Stimulated activated CD8-positive, alpha-beta memory T cell treated with anti-CD3 and anti-CD28 coated beads, Interleukin-12 subunit alpha, Interleukin-12 subunit beta, amount 100 ng/mL, for 1 hour (primary cell): ENCODE data around the gene TAF11L10.
"Not testable (repeated sequence)": the region's sequence is repeated elsewhere in the genome, so short reads cannot be mapped to it uniquely, and the experiment has no call there.

ENCODE experiments used
- DNase-seq: peaks from one replicate; pipeline ENCODE4 v3.0.0-alpha.2; 2020; ENCODE audit warnings: low read depth

TAF11L10 gene

DNA sequence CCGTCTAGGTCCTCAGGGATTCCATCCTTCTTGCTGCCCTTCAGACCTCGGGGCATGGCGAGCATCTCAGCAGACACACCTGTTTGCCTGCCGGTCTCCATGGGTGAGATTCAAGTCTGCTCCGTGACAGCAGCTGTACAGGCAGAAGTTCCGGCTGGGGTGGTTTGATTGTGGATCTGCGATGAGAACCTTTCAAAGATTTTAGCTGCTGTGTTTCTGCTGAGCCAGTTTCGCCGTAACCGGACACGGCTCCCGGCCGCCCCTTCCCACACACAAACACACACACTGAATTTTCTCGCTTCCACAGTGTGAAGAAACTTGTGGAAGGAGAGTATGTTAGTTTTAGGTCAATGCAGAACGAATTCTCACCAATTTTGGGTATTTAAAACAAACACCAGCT, at the start of gene TAF11L10:
TAF11L10 (minus strand) TSS at position 101 of the 400 bp plus-strand sequence.
- DNase-seq: not testable (repeated sequence)

GRCh38 chr5:17634160-17634559, 36.5 kb upstream of the TAF11L10 start, which contains the start of gene TAF11L14:
Gene TAF11L14, plus strand, starts transcription at chr5:17634460.
- no peak for DNase-seq

- DNase-seq: not testable (repeated sequence)
Observed at GRCh38 chr5:17631788-17632187, 34.2 kb upstream of the TAF11L10 start, which contains the start of gene TAF11L13. Gene TAF11L13, plus strand, starts transcription at chr5:17632088.

- DNase-seq: no peak
Observed at GRCh38 chr5:17625686-17626085, 28.1 kb upstream of the TAF11L10 start.

GRCh38 chr5:17620627-17621026, 23.0 kb upstream of the TAF11L10 start:
- DNase-seq: no peak

- DNase-seq: no peak
Observed at GRCh38 chr5:17619354-17619753, 21.7 kb upstream of the TAF11L10 start.

- DNase-seq: no peak
Observed at GRCh38 chr5:17614872-17615605, 17.4 kb upstream of the TAF11L10 start.

DNA sequence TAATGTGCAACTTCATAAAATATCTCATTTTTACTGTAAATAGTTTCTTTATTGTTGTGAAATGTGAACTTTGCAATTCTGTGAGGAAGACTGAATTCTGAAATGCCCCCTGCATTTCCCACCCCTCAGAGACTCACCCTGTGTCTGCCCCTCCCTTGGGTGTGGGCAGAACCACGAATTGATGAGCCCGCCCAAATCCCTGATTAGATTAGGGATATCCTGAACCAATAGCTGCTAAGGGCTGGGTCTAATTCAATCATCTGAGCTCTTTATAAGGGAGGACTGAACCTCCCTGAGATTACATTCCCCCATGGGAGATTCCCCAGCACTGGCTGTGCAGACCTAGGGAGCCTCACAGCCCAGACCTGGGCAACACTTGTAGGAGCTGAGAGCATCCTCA, 12.5 kb upstream of the TAF11L10 start, which contains the start of gene TAF11L12:
TAF11L12 (plus strand) TSS at position 301 of the 400 bp plus-strand sequence.
- DNase-seq: not testable (repeated sequence)

GRCh38 chr5:17607461-17607860, 9.8 kb upstream of the TAF11L10 start:
- not testable (repeated sequence) for DNase-seq

GRCh38 chr5:17604951-17605350, 7.3 kb upstream of the TAF11L10 start:
- no peak for DNase-seq

GRCh38 chr5:17603880-17604279, 6.3 kb upstream of the TAF11L10 start, which contains the start of gene TAF11L11:
Gene TAF11L11, plus strand, starts transcription at chr5:17604183.
- DNase-seq: not testable (repeated sequence)

DNA sequence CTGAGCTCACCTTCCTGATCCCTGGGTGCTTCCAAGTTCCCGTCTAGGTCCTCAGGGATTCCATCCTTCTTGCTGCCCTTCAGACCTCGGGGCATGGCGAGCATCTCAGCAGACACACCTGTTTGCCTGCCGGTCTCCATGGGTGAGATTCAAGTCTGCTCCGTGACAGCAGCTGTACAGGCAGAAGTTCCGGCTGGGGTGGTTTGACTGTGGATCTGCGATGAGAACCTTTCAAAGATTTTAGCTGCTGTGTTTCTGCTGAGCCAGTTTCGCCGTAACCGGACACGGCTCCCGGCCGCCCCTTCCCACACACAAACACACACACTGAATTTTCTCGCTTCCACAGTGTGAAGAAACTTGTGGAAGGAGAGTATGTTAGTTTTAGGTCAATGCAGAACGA, 3.4 kb downstream of the TAF11L10 start, which contains the start of gene TAF11L9:
TAF11L9 (minus strand) TSS at position 140 of the 400 bp plus-strand sequence.
- DNase-seq: not testable (repeated sequence)

DNA sequence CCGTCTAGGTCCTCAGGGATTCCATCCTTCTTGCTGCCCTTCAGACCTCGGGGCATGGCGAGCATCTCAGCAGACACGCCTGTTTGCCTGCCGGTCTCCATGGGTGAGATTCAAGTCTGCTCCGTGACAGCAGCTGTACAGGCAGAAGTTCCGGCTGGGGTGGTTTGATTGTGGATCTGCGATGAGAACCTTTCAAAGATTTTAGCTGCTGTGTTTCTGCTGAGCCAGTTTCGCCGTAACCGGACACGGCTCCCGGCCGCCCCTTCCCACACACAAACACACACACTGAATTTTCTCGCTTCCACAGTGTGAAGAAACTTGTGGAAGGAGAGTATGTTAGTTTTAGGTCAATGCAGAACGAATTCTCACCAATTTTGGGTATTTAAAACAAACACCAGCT, 6.8 kb downstream of the TAF11L10 start, which contains the start of gene TAF11L8:
TAF11L8 (minus strand) TSS at position 101 of the 400 bp plus-strand sequence.
- DNase-seq: not testable (repeated sequence)

GRCh38 chr5:17585658-17586057, 12.0 kb downstream of the TAF11L10 start, which contains the start of gene TAF11L7:
Gene TAF11L7, minus strand, starts transcription at chr5:17585758.
- DNase-seq: not testable (repeated sequence)
